K562 (cell line): ENCODE data around the gene TFAP2E. TPM values are rescaled to one million over a fixed set of nuclear protein-coding genes. Genes with fewer than 3 reads are reported as not detected.

Source experiments
- CBX8 ChIP-seq: fragments of 200-600 bp; sonication (generic); IDR thresholded peaks from 2 replicates; pipeline ENCODE4 v1.6.1; 2012; ENCODE audit warnings: borderline replicate concordance, mixed run types, low read depth, mild to moderate bottlenecking, moderate library complexity, mixed read lengths, low read length, control low read depth, inconsistent platforms; ENCODE audit not compliant: poor library complexity, severe bottlenecking; ENCODE audit errors: extremely low read depth
- EP400 ChIP-seq: fragments of 450-650 bp; IDR thresholded peaks from 2 replicates; pipeline ENCODE4 v1.6.1; 2017; ENCODE audit warnings: antibody characterized with exemption, mild to moderate bottlenecking, moderate library complexity
- HIVEP1 ChIP-seq: fragments of 250-450 bp; sonication (Bioruptor Pico); IDR thresholded peaks from 2 replicates; pipeline ENCODE4 v1.4.0; 2020; ENCODE audit warnings: mild to moderate bottlenecking
- ILF3 ChIP-seq: fragments of 450-650 bp; IDR thresholded peaks from 2 replicates; pipeline ENCODE4 v1.6.1; 2018; ENCODE audit warnings: antibody characterized with exemption, mild to moderate bottlenecking, moderate library complexity, borderline replicate concordance
- L3MBTL2 ChIP-seq: fragments of 450-650 bp; IDR thresholded peaks from 2 replicates; pipeline ENCODE4 v1.6.1; 2016; ENCODE audit warnings: mild to moderate bottlenecking, moderate library complexity
- MAFG ChIP-seq: fragments of 450-650 bp; conservative IDR thresholded peaks from 2 replicates; pipeline ENCODE4 v1.6.1; 2016; ENCODE audit warnings: missing genetic modification characterization, missing compliant biosample characterization
- MCM3 ChIP-seq: fragments of 450-650 bp; IDR thresholded peaks from 2 replicates; pipeline ENCODE4 v1.6.1; 2016
- MCM5 ChIP-seq: fragments of 450-650 bp; IDR thresholded peaks from 2 replicates; pipeline ENCODE4 v1.6.1; 2016; ENCODE audit warnings: low read depth
- NFIC ChIP-seq: fragments of 450-650 bp; IDR thresholded peaks from 2 replicates; pipeline ENCODE4 v1.6.1; 2017; ENCODE audit warnings: mild to moderate bottlenecking, inconsistent platforms
- NFXL1 ChIP-seq: fragments of 450-650 bp; formaldehyde crosslinking; IDR thresholded peaks from 2 replicates; pipeline ENCODE4 v1.4.0; 2021; ENCODE audit warnings: mild to moderate bottlenecking
- PHTF2 ChIP-seq: fragments of 250-450 bp; sonication (Bioruptor Pico); IDR thresholded peaks from 2 replicates; pipeline ENCODE4 v1.5.0; 2021; ENCODE audit warnings: mild to moderate bottlenecking
- POLR3A ChIP-seq: IDR thresholded peaks from 2 replicates; pipeline ENCODE4 v1.6.1; 2011; ENCODE audit warnings: borderline replicate concordance, mild to moderate bottlenecking, moderate library complexity; ENCODE audit not compliant: insufficient read length, insufficient read depth; ENCODE audit errors: extremely low read depth
- RCOR1 ChIP-seq, 2 experiments: IDR thresholded peaks; 2 replicates each; pipeline ENCODE4 v1.6.1; 2012; ENCODE audit warnings: low read depth in 2 of 2, low read length in 2 of 2, borderline replicate concordance in 1 of 2, improper control_type of control experiment in 1 of 2
- RNF219 ChIP-seq: fragments of 250-450 bp; sonication (Bioruptor Pico); IDR thresholded peaks from 2 replicates; pipeline ENCODE4 v1.5.0; 2022; ENCODE audit warnings: mild to moderate bottlenecking
- SRF ChIP-seq, 2 experiments: fragments of 250-450, 450-650 bp in 1 of 2; sonication (Bioruptor Pico) in 1 of 2; sonication (generic) in 1 of 2; formaldehyde crosslinking; IDR thresholded peaks; 2 replicates each; pipeline versions ENCODE4 v1.5.0 to v1.5.1; 2020 to 2022; ENCODE audit warnings: mild to moderate bottlenecking in 1 of 2, missing genetic modification reagents in 1 of 2
- TCF7 ChIP-seq: sonication (generic); IDR thresholded peaks from 2 replicates; pipeline ENCODE4 v1.6.1; 2016; ENCODE audit warnings: antibody characterized with exemption, borderline replicate concordance
- TEAD2 ChIP-seq: fragments of 450-650 bp; IDR thresholded peaks from 2 replicates; pipeline ENCODE4 v1.6.1; 2016; ENCODE audit warnings: missing genetic modification characterization, control low read depth, missing compliant biosample characterization
- ZNF121 ChIP-seq: sonication (generic); formaldehyde crosslinking; conservative IDR thresholded peaks from 2 replicates; pipeline ENCODE4 v1.8.0; 2022; ENCODE audit warnings: missing genetic modification reagents
- ZNF124 ChIP-seq: sonication (generic); formaldehyde crosslinking; IDR thresholded peaks from 2 replicates; pipeline ENCODE4 v1.8.1; 2022; ENCODE audit warnings: missing genetic modification reagents
- ZNF316 ChIP-seq: fragments of 450-650 bp; IDR thresholded peaks from 2 replicates; pipeline ENCODE4 v1.6.1; 2016
- ZNF354B ChIP-seq: fragments of 250-450 bp; sonication (Bioruptor Pico); IDR thresholded peaks from 2 replicates; pipeline ENCODE4 v1.4.0; 2020
- polyA plus RNA-seq, 8 experiments: library from polyadenylated mRNA; depleted of rRNA in 4 of 8; stranded (reverse) in 5 of 8; unstranded in 3 of 8; fragments of >200 nt; fragmentation: Nextera tagmentation in 2 of 8; fragmentation: Illumina TruSeq in 1 of 8; extraction: Ambion mirVana in 2 of 8; extraction: Trizol in 1 of 8; gene quantifications; 2 replicates each; pipeline versions ENCODE4 v1.2.1 to v1.2.3, GENCODE V29; 2011 to 2014; ENCODE audit warnings: inconsistent platforms in 1 of 8, missing spikeins in 1 of 8
- total RNA-seq, 7 experiments: library from RNA; depleted of rRNA in 6 of 7; stranded (reverse); fragments of >200 nt in 6 of 7; fragmentation: Illumina TruSeq in 2 of 7; extraction: Trizol in 2 of 7; gene quantifications; 2 replicates each; pipeline versions ENCODE4 v1.2.1 to v1.2.3, GENCODE V29; 2011 to 2021; ENCODE audit warnings: low replicate concordance in 1 of 7
- TF ChIP-seq, protein P1 (sequence below): sonication (generic); formaldehyde crosslinking; IDR thresholded peaks from 2 replicates; pipeline ENCODE4 v1.8.0; 2022; ENCODE audit warnings: mild to moderate bottlenecking, missing genetic modification reagents

TFAP2E gene
- total and polyA plus RNA-seq, 9 of the 15 experiments (the other 6 are each of a cell fraction or from before 2014, with no cell fraction given) = 0.03 to 0.11 (median 0.07) TPM; not detected in 4

DNA sequence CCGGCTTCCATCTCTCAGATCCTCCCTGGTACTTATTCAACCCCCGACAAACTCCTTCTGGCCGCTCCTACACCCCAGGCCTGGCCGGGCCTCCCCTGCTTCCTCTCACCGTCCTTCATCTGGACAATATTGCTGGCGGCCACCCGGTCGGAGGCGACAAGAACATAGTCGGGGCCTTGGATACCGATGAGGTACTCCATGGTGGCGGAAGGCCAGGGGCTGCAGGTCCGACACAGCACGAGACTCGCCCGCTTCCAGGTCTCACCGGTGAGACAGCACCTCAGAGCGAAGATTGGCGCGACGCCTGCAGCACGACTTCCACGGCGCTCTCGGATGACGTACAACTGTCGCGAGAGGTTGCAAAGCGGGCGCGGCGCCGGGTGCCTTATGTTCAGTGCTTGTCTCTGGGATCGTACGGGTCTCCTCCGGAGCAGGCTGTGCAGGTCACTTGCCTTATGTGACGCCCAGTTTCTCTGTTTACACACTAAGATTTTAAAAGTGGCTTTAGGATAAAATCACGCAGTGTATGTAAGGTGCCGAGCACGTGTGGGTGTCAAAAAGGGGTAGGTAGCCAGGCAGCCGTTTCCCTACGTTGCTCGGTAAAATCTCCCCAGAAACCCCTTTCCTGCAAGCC, 68.2 kb downstream of the TFAP2E start, which contains the start of gene PSMB2 (continued):
- TF ChIP-seq SRF (CRISPR knock-in tag; IDR thresholded peaks at IDR 0.05) (peak in 1 of 2 experiments; percentile 60; a peak in 1 of 4 replicates), MAFG (no peak; the same call in 1 of the 2 replicates), TCF7 (no peak; the same call in 1 of the 2 replicates), MCM5 (no peak), ILF3 (no peak), TEAD2 (no peak), PHTF2 (CRISPR knock-in tag) (no peak), MCM3 (no peak), L3MBTL2 (peak; percentile 82), POLR3A (no peak), ZNF124 (CRISPR knock-in tag) (no peak), CBX8 (no peak), ZNF316 (peak; percentile 50; the same call in 1 of the 2 replicates), NFIC (peak; percentile 92), EP400 (peak; percentile 94), RCOR1 (IDR thresholded peaks at IDR 0.05; ENCODE audit: borderline replicate concordance in 1 of 2, low read depth in 2 of 2, low read length in 2 of 2) (peak; percentile 20 to 73; a peak in 1 of 4 replicates), ZNF121 (CRISPR knock-in tag) (no peak), HIVEP1 (no peak), ZNF354B (CRISPR knock-in tag) (no peak), NFXL1 (CRISPR knock-in tag) (no peak), RNF219 (no peak)
- TF ChIP-seq, protein P1, sequence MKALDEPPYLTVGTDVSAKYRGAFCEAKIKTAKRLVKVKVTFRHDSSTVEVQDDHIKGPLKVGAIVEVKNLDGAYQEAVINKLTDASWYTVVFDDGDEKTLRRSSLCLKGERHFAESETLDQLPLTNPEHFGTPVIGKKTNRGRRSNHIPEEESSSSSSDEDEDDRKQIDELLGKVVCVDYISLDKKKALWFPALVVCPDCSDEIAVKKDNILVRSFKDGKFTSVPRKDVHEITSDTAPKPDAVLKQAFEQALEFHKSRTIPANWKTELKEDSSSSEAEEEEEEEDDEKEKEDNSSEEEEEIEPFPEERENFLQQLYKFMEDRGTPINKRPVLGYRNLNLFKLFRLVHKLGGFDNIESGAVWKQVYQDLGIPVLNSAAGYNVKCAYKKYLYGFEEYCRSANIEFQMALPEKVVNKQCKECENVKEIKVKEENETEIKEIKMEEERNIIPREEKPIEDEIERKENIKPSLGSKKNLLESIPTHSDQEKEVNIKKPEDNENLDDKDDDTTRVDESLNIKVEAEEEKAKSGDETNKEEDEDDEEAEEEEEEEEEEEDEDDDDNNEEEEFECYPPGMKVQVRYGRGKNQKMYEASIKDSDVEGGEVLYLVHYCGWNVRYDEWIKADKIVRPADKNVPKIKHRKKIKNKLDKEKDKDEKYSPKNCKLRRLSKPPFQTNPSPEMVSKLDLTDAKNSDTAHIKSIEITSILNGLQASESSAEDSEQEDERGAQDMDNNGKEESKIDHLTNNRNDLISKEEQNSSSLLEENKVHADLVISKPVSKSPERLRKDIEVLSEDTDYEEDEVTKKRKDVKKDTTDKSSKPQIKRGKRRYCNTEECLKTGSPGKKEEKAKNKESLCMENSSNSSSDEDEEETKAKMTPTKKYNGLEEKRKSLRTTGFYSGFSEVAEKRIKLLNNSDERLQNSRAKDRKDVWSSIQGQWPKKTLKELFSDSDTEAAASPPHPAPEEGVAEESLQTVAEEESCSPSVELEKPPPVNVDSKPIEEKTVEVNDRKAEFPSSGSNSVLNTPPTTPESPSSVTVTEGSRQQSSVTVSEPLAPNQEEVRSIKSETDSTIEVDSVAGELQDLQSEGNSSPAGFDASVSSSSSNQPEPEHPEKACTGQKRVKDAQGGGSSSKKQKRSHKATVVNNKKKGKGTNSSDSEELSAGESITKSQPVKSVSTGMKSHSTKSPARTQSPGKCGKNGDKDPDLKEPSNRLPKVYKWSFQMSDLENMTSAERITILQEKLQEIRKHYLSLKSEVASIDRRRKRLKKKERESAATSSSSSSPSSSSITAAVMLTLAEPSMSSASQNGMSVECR = peak; percentile 93
